ENCODE measurements around the gene RSPO4. TPM values are rescaled to one million over a fixed set of nuclear protein-coding genes. Genes with fewer than 3 reads are reported as not detected.

RSPO4 gene
- total RNA-seq, 3 donors from 2014 or later = not detected

- H3K4me3 ChIP-seq = no peak overlapping the region
- intact Hi-C loops (cut with DNase I; ENCODE audit: low total_unique reads) = no loop called here
- no peaks in the 10 kb centered on the region for H3K36me3 ChIP-seq
- H3K27ac ChIP-seq = no peak overlapping the region
- H3K4me1 ChIP-seq = no peaks in the 10 kb centered on the region
- TF ChIP-seq POLR2A (IDR thresholded peaks at IDR 0.05) = no peak
- TF ChIP-seq, protein P1, sequence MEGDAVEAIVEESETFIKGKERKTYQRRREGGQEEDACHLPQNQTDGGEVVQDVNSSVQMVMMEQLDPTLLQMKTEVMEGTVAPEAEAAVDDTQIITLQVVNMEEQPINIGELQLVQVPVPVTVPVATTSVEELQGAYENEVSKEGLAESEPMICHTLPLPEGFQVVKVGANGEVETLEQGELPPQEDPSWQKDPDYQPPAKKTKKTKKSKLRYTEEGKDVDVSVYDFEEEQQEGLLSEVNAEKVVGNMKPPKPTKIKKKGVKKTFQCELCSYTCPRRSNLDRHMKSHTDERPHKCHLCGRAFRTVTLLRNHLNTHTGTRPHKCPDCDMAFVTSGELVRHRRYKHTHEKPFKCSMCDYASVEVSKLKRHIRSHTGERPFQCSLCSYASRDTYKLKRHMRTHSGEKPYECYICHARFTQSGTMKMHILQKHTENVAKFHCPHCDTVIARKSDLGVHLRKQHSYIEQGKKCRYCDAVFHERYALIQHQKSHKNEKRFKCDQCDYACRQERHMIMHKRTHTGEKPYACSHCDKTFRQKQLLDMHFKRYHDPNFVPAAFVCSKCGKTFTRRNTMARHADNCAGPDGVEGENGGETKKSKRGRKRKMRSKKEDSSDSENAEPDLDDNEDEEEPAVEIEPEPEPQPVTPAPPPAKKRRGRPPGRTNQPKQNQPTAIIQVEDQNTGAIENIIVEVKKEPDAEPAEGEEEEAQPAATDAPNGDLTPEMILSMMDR (IDR thresholded peaks at IDR 0.05) = no peak
- TF ChIP-seq POLR2AphosphoS5 (IDR thresholded peaks at IDR 0.05) = no peak
- H3K9me3 ChIP-seq = peaks cover 9 to 21% of the 10 kb centered on the region in 2 donors
- DNase-seq (ENCODE audit: low spot score in 2 of 2) = no peak
- H3K27me3 ChIP-seq = no peaks in the 10 kb centered on the region
Measured at GRCh38 chr20:931401-931800, 70.7 kb downstream of the RSPO4 start.

- intact Hi-C loops (cut with DNase I; ENCODE audit: low total_unique reads) = no loop called here
- H3K27me3 ChIP-seq = no peaks in the 10 kb centered on the region
- H3K36me3 ChIP-seq = no peaks in the 10 kb centered on the region
- no peaks in the 10 kb centered on the region for H3K4me1 ChIP-seq
- H3K4me3 ChIP-seq = no peak overlapping the region
- no peak for DNase-seq (ENCODE audit: low spot score in 2 of 2)
- peaks cover 0 to 10% of the 10 kb centered on the region in 2 donors for H3K9me3 ChIP-seq
- H3K27ac ChIP-seq = no peak overlapping the region
- TF ChIP-seq, protein P1 (IDR thresholded peaks at IDR 0.05) = no peak
- TF ChIP-seq POLR2AphosphoS5 (IDR thresholded peaks at IDR 0.05) (no peak), POLR2A (IDR thresholded peaks at IDR 0.05) (no peak)
Measured at GRCh38 chr20:926670-927069, 75.4 kb downstream of the RSPO4 start.

GRCh38 chr20:925516-925915, 76.6 kb downstream of the RSPO4 start:
- TF ChIP-seq, protein P1 (IDR thresholded peaks at IDR 0.05) = no peak
- no peak for TF ChIP-seq POLR2AphosphoS5 (IDR thresholded peaks at IDR 0.05)
- DNase-seq (ENCODE audit: low spot score in 2 of 2) = no peak
- Histone ChIP-seq H3K4me1 (no peaks in the 10 kb centered on the region), H3K4me3 (no peak overlapping the region), H3K27ac (no peak overlapping the region), H3K9me3 (no peaks in the 10 kb centered on the region), H3K36me3 (no peaks in the 10 kb centered on the region), H3K27me3 (no peaks in the 10 kb centered on the region)
- intact Hi-C loops (cut with DNase I; ENCODE audit: low total_unique reads) = loop anchor here (1.0 kb wide), 1 partner anchor 31 kb away; no protein-coding TSS in a partner anchor

- Histone ChIP-seq H3K4me3 (no peak overlapping the region), H3K27ac (no peak overlapping the region), H3K27me3 (no peaks in the 10 kb centered on the region), H3K4me1 (no peaks in the 10 kb centered on the region), H3K9me3 (no peaks in the 10 kb centered on the region), H3K36me3 (no peaks in the 10 kb centered on the region)
- TF ChIP-seq POLR2AphosphoS5 (IDR thresholded peaks at IDR 0.05) = no peak
- TF ChIP-seq POLR2A (IDR thresholded peaks at IDR 0.05) = no peak
- TF ChIP-seq, protein P1 (IDR thresholded peaks at IDR 0.05) = no peak
- no peak for DNase-seq (ENCODE audit: low spot score in 2 of 2)
- intact Hi-C loops (cut with DNase I; ENCODE audit: low total_unique reads) = loop anchor here (1.0 kb wide), 1 partner anchor 32 kb away; no protein-coding TSS in a partner anchor
Measured at GRCh38 chr20:924639-925038, 77.5 kb downstream of the RSPO4 start.

- no peak for TF ChIP-seq POLR2AphosphoS5 (IDR thresholded peaks at IDR 0.05)
- TF ChIP-seq POLR2A (IDR thresholded peaks at IDR 0.05) = no peak
- TF ChIP-seq, protein P1 (IDR thresholded peaks at IDR 0.05) = no peak
- DNase-seq (ENCODE audit: low spot score in 2 of 2) = no peak
- intact Hi-C loops (cut with DNase I; ENCODE audit: low total_unique reads) = no loop called here
Measured at GRCh38 chr20:922781-923180, 79.3 kb downstream of the RSPO4 start.

More at GRCh38 chr20:922781-923180, 79.3 kb downstream of the RSPO4 start:
- H3K36me3 ChIP-seq = no peaks in the 10 kb centered on the region
- H3K4me1 ChIP-seq = no peaks in the 10 kb centered on the region
- H3K27me3 ChIP-seq = no peaks in the 10 kb centered on the region
- H3K4me3 ChIP-seq = no peak overlapping the region
- no peaks in the 10 kb centered on the region for H3K9me3 ChIP-seq
- H3K27ac ChIP-seq = no peak overlapping the region
